HAP-1 (cell line): ENCODE data around the gene BPIFB6.

Source experiments
- DNase-seq, 2 experiments: peaks; one replicate each; pipeline ENCODE4 v3.0.0-alpha.2; 2016 to 2020; ENCODE audit warnings: low spot score in 2 of 2
- H3K27me3 ChIP-seq: fragments of 250-450 bp; sonication (Bioruptor Pico); 2 replicates; pipeline ENCODE4 v1.5.1; 2020; ENCODE audit warnings: low read depth, mild to moderate bottlenecking, moderate library complexity
- H3K36me3 ChIP-seq: fragments of 250-450 bp; sonication (Bioruptor Pico); replicated peaks from 2 replicates; pipeline ENCODE4 v1.5.1; 2020; ENCODE audit warnings: mild to moderate bottlenecking
- H3K4me1 ChIP-seq: fragments of 250-450 bp; sonication (Bioruptor Pico); 2 replicates; pipeline ENCODE4 v1.5.1; 2020; ENCODE audit warnings: mild to moderate bottlenecking
- H3K4me3 ChIP-seq: fragments of 250-450 bp; sonication (Bioruptor Pico); 2 replicates; pipeline ENCODE4 v1.5.1; 2020; ENCODE audit warnings: mild to moderate bottlenecking, moderate library complexity
- H3K9me3 ChIP-seq: fragments of 250-450 bp; sonication (Bioruptor Pico); 2 replicates; pipeline ENCODE4 v1.5.1; 2020; ENCODE audit warnings: mild to moderate bottlenecking, moderate library complexity
- in situ Hi-C: fragments of 300-500 bp; cut with MboI; formaldehyde crosslinking; loops from 3 replicates; pipeline ENCODE4 v1.14.3; 2020; ENCODE audit warnings: low sequenced_read_pairs, inconsistent platforms, mixed read lengths

Gene BPIFB6

GRCh38 chr20:33063271-33063670 lies 31.8 kb downstream of the BPIFB6 start:
- no peaks in the 10 kb centered on the region for H3K9me3 ChIP-seq
- in situ Hi-C loops = no loop called here
- DNase-seq = no peak
- no peaks in the 10 kb centered on the region; the same call in 1 of the 2 replicates for H3K27me3 ChIP-seq
- H3K36me3 ChIP-seq = no peaks in the 10 kb centered on the region
- H3K4me3 ChIP-seq = no peak overlapping the region
- H3K4me1 ChIP-seq = no peaks in the 10 kb centered on the region

GRCh38 chr20:33064572-33065287 lies 33.3 kb downstream of the BPIFB6 start:
- DNase-seq = no peak
- Histone ChIP-seq H3K4me1 (no peaks in the 10 kb centered on the region), H3K36me3 (no peaks in the 10 kb centered on the region), H3K9me3 (no peaks in the 10 kb centered on the region), H3K4me3 (no peak overlapping the region), H3K27me3 (no peaks in the 10 kb centered on the region; the same call in 1 of the 2 replicates)
- in situ Hi-C loops = no loop called here

- Histone ChIP-seq H3K4me3 (no peak overlapping the region), H3K27me3 (no peaks in the 10 kb centered on the region; the same call in 1 of the 2 replicates), H3K36me3 (no peaks in the 10 kb centered on the region), H3K4me1 (no peaks in the 10 kb centered on the region), H3K9me3 (no peaks in the 10 kb centered on the region)
- in situ Hi-C loops = no loop called here
- no peak for DNase-seq
Observed at GRCh38 chr20:33065785-33066184, 34.3 kb downstream of the BPIFB6 start.

- no peaks in the 10 kb centered on the region for H3K9me3 ChIP-seq
- DNase-seq = no peak
- in situ Hi-C loops = no loop called here
- H3K27me3 ChIP-seq = peaks cover 4% of the 10 kb centered on the region; the same call in 1 of the 2 replicates
- no peaks in the 10 kb centered on the region for H3K36me3 ChIP-seq
- H3K4me1 ChIP-seq = no peaks in the 10 kb centered on the region
- no peak overlapping the region for H3K4me3 ChIP-seq
Observed at GRCh38 chr20:33067806-33068205, 36.4 kb downstream of the BPIFB6 start.

GRCh38 chr20:33068251-33068939 lies 36.9 kb downstream of the BPIFB6 start:
- Histone ChIP-seq H3K4me1 (no peaks in the 10 kb centered on the region), H3K9me3 (no peaks in the 10 kb centered on the region), H3K4me3 (no peak overlapping the region), H3K27me3 (peaks cover 4% of the 10 kb centered on the region; the same call in 1 of the 2 replicates), H3K36me3 (no peaks in the 10 kb centered on the region)
- in situ Hi-C loops = no loop called here
- DNase-seq = no peak

- 0 out of 2 replicates have a peak, but pooled peaks cover 4% of the 10 kb centered on the region for H3K27me3 ChIP-seq
- in situ Hi-C loops = no loop called here
- no peaks in the 10 kb centered on the region for H3K9me3 ChIP-seq
- DNase-seq = no peak
- H3K4me1 ChIP-seq = no peaks in the 10 kb centered on the region
- no peak overlapping the region for H3K4me3 ChIP-seq
- no peaks in the 10 kb centered on the region for H3K36me3 ChIP-seq
Observed at GRCh38 chr20:33069673-33070072, 38.2 kb downstream of the BPIFB6 start.

- Histone ChIP-seq H3K27me3 (0 out of 2 replicates have a peak, but pooled peaks cover 4% of the 10 kb centered on the region), H3K9me3 (no peaks in the 10 kb centered on the region), H3K4me1 (no peaks in the 10 kb centered on the region), H3K4me3 (no peak overlapping the region), H3K36me3 (no peaks in the 10 kb centered on the region)
- in situ Hi-C loops = no loop called here
- DNase-seq = no peak
Observed at GRCh38 chr20:33070111-33071053, 38.9 kb downstream of the BPIFB6 start.

GRCh38 chr20:33071198-33071597 lies 39.8 kb downstream of the BPIFB6 start:
- no peak overlapping the region for H3K4me3 ChIP-seq
- in situ Hi-C loops = no loop called here
- no peaks in the 10 kb centered on the region for H3K4me1 ChIP-seq
- 0 out of 2 replicates have a peak, but pooled peaks cover 4% of the 10 kb centered on the region for H3K27me3 ChIP-seq
- H3K36me3 ChIP-seq = no peaks in the 10 kb centered on the region
- no peaks in the 10 kb centered on the region for H3K9me3 ChIP-seq
- no peak for DNase-seq

GRCh38 chr20:33072362-33072761 lies 40.9 kb downstream of the BPIFB6 start:
- H3K4me1 ChIP-seq = no peaks in the 10 kb centered on the region

GRCh38 chr20:33072813-33073212 lies 41.4 kb downstream of the BPIFB6 start:
- Histone ChIP-seq H3K9me3 (no peaks in the 10 kb centered on the region), H3K4me3 (no peak overlapping the region), H3K27me3 (0 out of 2 replicates have a peak, but pooled peaks cover 4% of the 10 kb centered on the region), H3K36me3 (no peaks in the 10 kb centered on the region), H3K4me1 (no peaks in the 10 kb centered on the region)
- in situ Hi-C loops = no loop called here
- DNase-seq = no peak

More at GRCh38 chr20:33072362-33072761, 40.9 kb downstream of the BPIFB6 start:
- no peak overlapping the region for H3K4me3 ChIP-seq
- in situ Hi-C loops = no loop called here
- DNase-seq = no peak
- no peaks in the 10 kb centered on the region for H3K36me3 ChIP-seq
- H3K9me3 ChIP-seq = no peaks in the 10 kb centered on the region
- H3K27me3 ChIP-seq = 0 out of 2 replicates have a peak, but pooled peaks cover 4% of the 10 kb centered on the region

GRCh38 chr20:33074675-33075074 lies 43.2 kb downstream of the BPIFB6 start:
- no peaks in the 10 kb centered on the region for H3K4me1 ChIP-seq
- H3K9me3 ChIP-seq = no peaks in the 10 kb centered on the region
- no peak overlapping the region for H3K4me3 ChIP-seq
- no peak for DNase-seq
- H3K36me3 ChIP-seq = no peaks in the 10 kb centered on the region
- H3K27me3 ChIP-seq = peaks cover 4% of the 10 kb centered on the region; the same call in 1 of the 2 replicates
- in situ Hi-C loops = no loop called here

- Histone ChIP-seq H3K36me3 (no peaks in the 10 kb centered on the region), H3K27me3 (peaks cover 4% of the 10 kb centered on the region; the same call in 1 of the 2 replicates), H3K9me3 (no peaks in the 10 kb centered on the region), H3K4me1 (no peaks in the 10 kb centered on the region), H3K4me3 (no peak overlapping the region)
- DNase-seq = no peak
- in situ Hi-C loops = no loop called here
Observed at GRCh38 chr20:33075281-33075680, 43.8 kb downstream of the BPIFB6 start.

GRCh38 chr20:33076662-33077372 lies 45.4 kb downstream of the BPIFB6 start:
- peaks cover 4% of the 10 kb centered on the region; the same call in 1 of the 2 replicates for H3K27me3 ChIP-seq
- no peaks in the 10 kb centered on the region for H3K9me3 ChIP-seq
- no peak overlapping the region for H3K4me3 ChIP-seq
- no peaks in the 10 kb centered on the region for H3K36me3 ChIP-seq
- in situ Hi-C loops = no loop called here
- no peak for DNase-seq
- H3K4me1 ChIP-seq = no peaks in the 10 kb centered on the region
